HEK293 (cell line): ENCODE results near the gene S100A4.

Source experiments
- CTCF ChIA-PET: fragments of 350-600 bp; formaldehyde crosslinking; extraction: SDS; loops from one replicate; lab custom pipeline; 2021; ENCODE audit warnings: antibody characterized with exemption; lab: Yijun Ruan, JAX
- POLR2A ChIA-PET: fragments of 300-600 bp; formaldehyde crosslinking; extraction: SDS; loops from one replicate; lab custom pipeline; 2020; ENCODE audit warnings: antibody characterized with exemption, inconsistent platforms; lab: Yijun Ruan, JAX
- H3K27ac ChIP-seq: fragments of 200-500 bp; sonication (Bioruptor generic); 2 replicates; pipeline ENCODE4 v1.5.1; 2014; ENCODE audit warnings: low read depth, low read length, control low read depth, inconsistent platforms; ENCODE audit errors: extremely low read depth
- H3K36me3 ChIP-seq, 2 experiments: fragments of 200-500 bp in 1 of 2; sonication (Bioruptor generic) in 1 of 2; 1 replicate in 1 of 2; 2 replicates in 1 of 2; pipeline ENCODE4 v1.5.1; 2014 to 2017; ENCODE audit warnings: inconsistent platforms in 2 of 2, low read length in 2 of 2; ENCODE audit not compliant: control insufficient read depth in 2 of 2, insufficient read depth in 1 of 2
- H3K4me1 ChIP-seq: fragments of 200-500 bp; sonication (Bioruptor generic); 2 replicates; pipeline ENCODE4 v1.5.1; 2014; ENCODE audit warnings: mild to moderate bottlenecking, low read length, inconsistent platforms; ENCODE audit not compliant: control insufficient read depth, insufficient read depth
- H3K4me3 ChIP-seq: 2 replicates; pipeline ENCODE4 v1.5.1; 2011; ENCODE audit warnings: low read depth, mild to moderate bottlenecking, control low read depth, low read length, moderate library complexity
- H3K9me3 ChIP-seq: fragments of 200-500 bp; sonication (Bioruptor generic); 2 replicates; pipeline ENCODE4 v1.5.1; 2014; ENCODE audit warnings: low read depth, low read length, inconsistent platforms; ENCODE audit not compliant: control insufficient read depth, insufficient read depth
- GFI1B ChIP-seq: fragments of 450-650 bp; formaldehyde crosslinking; IDR thresholded peaks from 2 replicates; pipeline ENCODE4 v1.5.1; 2016; ENCODE audit warnings: missing biosample characterization, missing genetic modification characterization
- SP2 ChIP-seq: fragments of 450-650 bp; formaldehyde crosslinking; IDR thresholded peaks from 2 replicates; pipeline ENCODE4 v1.5.1; 2016; ENCODE audit warnings: missing biosample characterization, missing genetic modification characterization
- SP7 ChIP-seq: fragments of 450-650 bp; formaldehyde crosslinking; IDR thresholded peaks from 2 replicates; pipeline ENCODE4 v1.5.1; 2016; ENCODE audit warnings: missing biosample characterization, missing genetic modification characterization
- ZIC2 ChIP-seq: fragments of 450-650 bp; formaldehyde crosslinking; IDR thresholded peaks from 2 replicates; pipeline ENCODE4 v1.5.1; 2016; ENCODE audit warnings: missing biosample characterization, missing genetic modification characterization
- ZNF133 ChIP-seq: fragments of 450-650 bp; formaldehyde crosslinking; IDR thresholded peaks from 2 replicates; pipeline ENCODE4 v1.5.1; 2016; ENCODE audit warnings: missing biosample characterization, missing genetic modification characterization
- ZNF169 ChIP-seq: fragments of 450-650 bp; formaldehyde crosslinking; IDR thresholded peaks from 2 replicates; pipeline ENCODE4 v1.5.1; 2016; ENCODE audit warnings: missing biosample characterization, missing genetic modification characterization
- ZNF223 ChIP-seq: fragments of 450-650 bp; formaldehyde crosslinking; IDR thresholded peaks from 2 replicates; pipeline ENCODE4 v1.5.1; 2016; ENCODE audit warnings: missing biosample characterization, missing genetic modification characterization
- ZNF23 ChIP-seq: fragments of 450-650 bp; formaldehyde crosslinking; IDR thresholded peaks from 2 replicates; pipeline ENCODE4 v1.5.1; 2016; ENCODE audit warnings: missing biosample characterization, missing genetic modification characterization, borderline replicate concordance
- ZNF24 ChIP-seq: fragments of 450-650 bp; formaldehyde crosslinking; IDR thresholded peaks from 2 replicates; pipeline ENCODE4 v1.5.1; 2016; ENCODE audit warnings: missing biosample characterization, missing genetic modification characterization
- ZNF596 ChIP-seq: fragments of 450-650 bp; IDR thresholded peaks from 2 replicates; pipeline ENCODE4 v1.5.0; 2018; ENCODE audit warnings: missing biosample characterization, mild to moderate bottlenecking, missing genetic modification characterization, moderate library complexity
- ZNF624 ChIP-seq: fragments of 450-650 bp; formaldehyde crosslinking; IDR thresholded peaks from 2 replicates; pipeline ENCODE4 v1.5.1; 2017; ENCODE audit warnings: missing biosample characterization, missing genetic modification characterization
- ZNF707 ChIP-seq: fragments of 450-650 bp; formaldehyde crosslinking; IDR thresholded peaks from 2 replicates; pipeline ENCODE4 v1.5.1; 2016; ENCODE audit warnings: missing biosample characterization, missing genetic modification characterization
- ZNF76 ChIP-seq: fragments of 450-650 bp; formaldehyde crosslinking; IDR thresholded peaks from 2 replicates; pipeline ENCODE4; 2016; ENCODE audit warnings: low read depth, missing biosample characterization, missing genetic modification characterization, borderline replicate concordance
- TF ChIP-seq, protein P1 (sequence below): fragments of 450-650 bp; formaldehyde crosslinking; IDR thresholded peaks from 2 replicates; pipeline ENCODE4 v1.5.1; 2016; ENCODE audit warnings: missing biosample characterization, missing genetic modification characterization, low read depth
- TF ChIP-seq, protein P2 (sequence below): fragments of 450-650 bp; formaldehyde crosslinking; IDR thresholded peaks from 2 replicates; pipeline ENCODE4 v1.5.1; 2017; ENCODE audit warnings: missing biosample characterization, missing genetic modification characterization

Gene S100A4

GRCh38 chr1:153505576-153505975 is 40.0 kb downstream of the S100A4 start:
- CTCF ChIA-PET, result interaction anchor here (0.6 to 7.1 kb wide), 4 partner anchors 11 to 167 kb away, joined by 3 to 148 read pairs (median 20); partner anchors contain the start of gene S100A13
- H3K4me3 ChIP-seq, result no peak overlapping the region
- no peaks in the 10 kb centered on the region for H3K9me3 ChIP-seq
- TF ChIP-seq ZNF23 (tag by site-specific recombination), result no peak
- TF ChIP-seq, protein P1, sequence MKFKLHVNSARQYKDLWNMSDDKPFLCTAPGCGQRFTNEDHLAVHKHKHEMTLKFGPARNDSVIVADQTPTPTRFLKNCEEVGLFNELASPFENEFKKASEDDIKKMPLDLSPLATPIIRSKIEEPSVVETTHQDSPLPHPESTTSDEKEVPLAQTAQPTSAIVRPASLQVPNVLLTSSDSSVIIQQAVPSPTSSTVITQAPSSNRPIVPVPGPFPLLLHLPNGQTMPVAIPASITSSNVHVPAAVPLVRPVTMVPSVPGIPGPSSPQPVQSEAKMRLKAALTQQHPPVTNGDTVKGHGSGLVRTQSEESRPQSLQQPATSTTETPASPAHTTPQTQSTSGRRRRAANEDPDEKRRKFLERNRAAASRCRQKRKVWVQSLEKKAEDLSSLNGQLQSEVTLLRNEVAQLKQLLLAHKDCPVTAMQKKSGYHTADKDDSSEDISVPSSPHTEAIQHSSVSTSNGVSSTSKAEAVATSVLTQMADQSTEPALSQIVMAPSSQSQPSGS, result 0 out of 2 replicates have a peak, but pooled peaks have one; percentile 31
- peak; percentile 10; the same call in 1 of the 2 replicates for TF ChIP-seq SP2 (tag by site-specific recombination)
- TF ChIP-seq, all 188 proteins: peak for 2
- Histone ChIP-seq H3K27ac (no peak overlapping the region), H3K36me3 (no peaks in the 10 kb centered on the region), H3K4me1 (no peaks in the 10 kb centered on the region)
- POLR2A ChIA-PET, result interaction anchor here (1.2 kb wide), 1 partner anchor 485 kb away, joined by 4 read pairs; the partner anchor contains the start of gene RPS27

DNA sequence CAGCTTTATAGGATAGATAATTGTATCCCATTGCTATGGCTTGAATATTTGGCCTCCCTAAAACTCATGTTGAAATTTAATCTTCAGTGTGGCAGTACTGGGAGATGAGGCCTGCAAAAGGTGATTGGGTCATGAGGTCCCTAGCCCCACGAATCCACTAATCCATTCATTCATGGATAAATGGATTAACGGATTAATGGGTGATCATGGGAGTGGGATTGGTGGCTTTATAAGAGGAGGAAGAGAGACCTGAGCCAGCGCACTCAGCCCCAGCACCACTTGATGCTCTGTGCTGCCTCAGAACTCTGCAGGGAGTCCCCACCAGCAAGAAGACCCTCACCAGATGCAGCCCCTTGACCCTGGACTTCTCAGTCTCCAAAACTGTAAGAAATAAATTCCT is 41.8 kb downstream of the S100A4 start:
- no peak overlapping the region for H3K4me3 ChIP-seq
- no peaks in the 10 kb centered on the region for H3K9me3 ChIP-seq
- CTCF ChIA-PET, result interaction anchor here (2.1 kb wide), 1 partner anchor 9 kb away, joined by 13 read pairs; no protein-coding TSS in a partner anchor
- H3K36me3 ChIP-seq, result no peaks in the 10 kb centered on the region
- TF ChIP-seq GFI1B (tag by site-specific recombination) (no peak), ZNF169 (tag by site-specific recombination) (no peak), ZNF76 (no peak), ZNF223 (tag by site-specific recombination) (no peak)
- TF ChIP-seq, protein P2, sequence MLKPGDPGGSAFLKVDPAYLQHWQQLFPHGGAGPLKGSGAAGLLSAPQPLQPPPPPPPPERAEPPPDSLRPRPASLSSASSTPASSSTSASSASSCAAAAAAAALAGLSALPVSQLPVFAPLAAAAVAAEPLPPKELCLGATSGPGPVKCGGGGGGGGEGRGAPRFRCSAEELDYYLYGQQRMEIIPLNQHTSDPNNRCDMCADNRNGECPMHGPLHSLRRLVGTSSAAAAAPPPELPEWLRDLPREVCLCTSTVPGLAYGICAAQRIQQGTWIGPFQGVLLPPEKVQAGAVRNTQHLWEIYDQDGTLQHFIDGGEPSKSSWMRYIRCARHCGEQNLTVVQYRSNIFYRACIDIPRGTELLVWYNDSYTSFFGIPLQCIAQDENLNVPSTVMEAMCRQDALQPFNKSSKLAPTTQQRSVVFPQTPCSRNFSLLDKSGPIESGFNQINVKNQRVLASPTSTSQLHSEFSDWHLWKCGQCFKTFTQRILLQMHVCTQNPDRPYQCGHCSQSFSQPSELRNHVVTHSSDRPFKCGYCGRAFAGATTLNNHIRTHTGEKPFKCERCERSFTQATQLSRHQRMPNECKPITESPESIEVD, result no peak
- no peak overlapping the region for H3K27ac ChIP-seq
- no peaks in the 10 kb centered on the region for H3K4me1 ChIP-seq
- POLR2A ChIA-PET, result no interaction called here

DNA sequence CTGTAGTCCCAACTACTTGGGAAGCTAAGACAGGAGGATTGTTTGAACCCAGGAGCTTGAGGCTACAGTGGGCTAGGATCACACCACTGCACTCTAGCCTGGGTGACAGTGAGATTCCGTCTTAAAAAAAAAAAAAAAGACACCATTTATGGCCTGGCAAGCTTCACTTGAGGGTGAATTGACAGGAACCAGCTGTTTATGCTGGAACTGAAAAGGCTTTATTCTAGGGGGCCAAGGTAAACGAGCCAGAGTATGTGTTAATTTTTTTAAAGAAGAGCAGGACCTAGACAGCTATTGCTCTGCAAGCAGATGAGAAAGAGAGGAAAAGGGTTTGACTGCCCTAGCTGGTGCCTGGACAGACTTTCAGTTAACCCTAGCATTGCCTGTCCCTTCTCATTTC is 46.9 kb downstream of the S100A4 start:
- CTCF ChIA-PET, result interaction anchor here (0.6 to 8.5 kb wide), 5 partner anchors 12 to 245 kb away, joined by 3 to 259 read pairs (median 6); partner anchors contain the start of genes PGLYRP4 and S100A9
- TF ChIP-seq ZNF596 (tag by site-specific recombination) (no peak), SP7 (tag by site-specific recombination) (no peak), ZNF24 (tag by site-specific recombination) (no peak), ZNF624 (tag by site-specific recombination) (no peak), ZNF707 (tag by site-specific recombination) (no peak)
- H3K36me3 ChIP-seq, result no peaks in the 10 kb centered on the region
- POLR2A ChIA-PET, result interaction anchor here (1.0 kb wide), 1 partner anchor 492 kb away, joined by 3 read pairs; the partner anchor contains the start of gene RPS27
- no peak overlapping the region for H3K27ac ChIP-seq
- no peaks in the 10 kb centered on the region for H3K4me1 ChIP-seq
- no peak overlapping the region for H3K4me3 ChIP-seq
- H3K9me3 ChIP-seq, result no peaks in the 10 kb centered on the region

DNA sequence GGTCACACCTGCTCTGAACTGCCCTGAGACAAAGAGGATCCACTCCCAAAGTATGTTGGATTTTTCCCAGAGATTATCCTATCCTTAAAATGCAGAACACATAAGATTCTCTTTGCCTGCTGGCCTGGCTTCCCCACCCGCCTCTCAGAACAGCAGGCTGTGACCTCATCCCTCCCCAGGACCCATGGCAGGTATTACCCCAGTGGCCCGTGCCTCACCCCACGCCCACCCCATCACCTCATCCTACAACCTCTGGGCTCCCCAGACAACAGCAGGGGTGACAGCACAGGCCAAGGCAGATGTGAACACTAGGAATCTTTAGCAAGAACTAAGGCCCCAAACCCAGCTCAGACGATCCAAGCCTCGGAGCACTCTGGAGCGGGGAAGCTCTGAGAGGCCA is 50.1 kb downstream of the S100A4 start:
- Histone ChIP-seq H3K4me1 (no peaks in the 10 kb centered on the region; the same call in 1 of the 2 replicates), H3K9me3 (no peaks in the 10 kb centered on the region), H3K36me3 (no peaks in the 10 kb centered on the region), H3K27ac (no peak overlapping the region), H3K4me3 (no peak overlapping the region)
- ChIA-PET POLR2A (no interaction called here), CTCF (interaction anchor here (0.5 to 8.5 kb wide), 32 partner anchors 8 to 748 kb away, joined by 3 to 259 read pairs (median 4); partner anchors contain the start of genes CHTOP, PGLYRP3, PGLYRP4 and RAB13)
- TF ChIP-seq ZNF133 (no peak), ZIC2 (peak; percentile 58)
